ENCODE measurements around the gene SARS1. TPM values are rescaled to one million over a fixed set of nuclear protein-coding genes. Genes with fewer than 3 reads are reported as not detected.

The SARS1 gene
- total and polyA plus RNA-seq, 2 of the 13 experiments (the other 11 are each of a cell fraction or from before 2014, with no cell fraction given), result 103 to 134 TPM

DNA sequence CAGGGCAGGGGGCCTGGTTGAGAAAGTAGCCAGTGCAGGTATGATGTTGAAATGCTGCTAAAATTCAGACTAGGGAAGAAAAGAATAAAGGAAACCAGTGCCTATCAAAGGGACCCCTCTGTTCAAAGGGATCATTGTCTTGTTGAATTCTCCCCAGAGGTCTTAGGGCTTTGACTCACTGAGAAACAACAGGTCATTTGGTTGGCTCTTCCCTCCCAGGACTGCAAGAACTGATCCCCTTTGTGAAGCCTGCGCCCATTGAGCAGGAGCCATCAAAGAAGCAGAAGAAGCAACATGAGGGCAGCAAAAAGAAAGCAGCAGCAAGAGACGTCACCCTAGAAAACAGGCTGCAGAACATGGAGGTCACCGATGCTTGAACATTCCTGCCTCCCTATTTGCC, 23.8 kb downstream of the SARS1 start (continued):
- TF ChIP-seq, protein P1, sequence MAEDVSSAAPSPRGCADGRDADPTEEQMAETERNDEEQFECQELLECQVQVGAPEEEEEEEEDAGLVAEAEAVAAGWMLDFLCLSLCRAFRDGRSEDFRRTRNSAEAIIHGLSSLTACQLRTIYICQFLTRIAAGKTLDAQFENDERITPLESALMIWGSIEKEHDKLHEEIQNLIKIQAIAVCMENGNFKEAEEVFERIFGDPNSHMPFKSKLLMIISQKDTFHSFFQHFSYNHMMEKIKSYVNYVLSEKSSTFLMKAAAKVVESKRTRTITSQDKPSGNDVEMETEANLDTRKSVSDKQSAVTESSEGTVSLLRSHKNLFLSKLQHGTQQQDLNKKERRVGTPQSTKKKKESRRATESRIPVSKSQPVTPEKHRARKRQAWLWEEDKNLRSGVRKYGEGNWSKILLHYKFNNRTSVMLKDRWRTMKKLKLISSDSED (CRISPR knock-in tag; IDR thresholded peaks at IDR 0.05), result no peak
- TF ChIP-seq ZNF510 (CRISPR knock-in tag; IDR thresholded peaks at IDR 0.05; ENCODE audit: low read depth) (no peak), ZEB1 (IDR thresholded peaks at IDR 0.05; ENCODE audit: insufficient replicate concordance, low read depth) (no peak)

DNA sequence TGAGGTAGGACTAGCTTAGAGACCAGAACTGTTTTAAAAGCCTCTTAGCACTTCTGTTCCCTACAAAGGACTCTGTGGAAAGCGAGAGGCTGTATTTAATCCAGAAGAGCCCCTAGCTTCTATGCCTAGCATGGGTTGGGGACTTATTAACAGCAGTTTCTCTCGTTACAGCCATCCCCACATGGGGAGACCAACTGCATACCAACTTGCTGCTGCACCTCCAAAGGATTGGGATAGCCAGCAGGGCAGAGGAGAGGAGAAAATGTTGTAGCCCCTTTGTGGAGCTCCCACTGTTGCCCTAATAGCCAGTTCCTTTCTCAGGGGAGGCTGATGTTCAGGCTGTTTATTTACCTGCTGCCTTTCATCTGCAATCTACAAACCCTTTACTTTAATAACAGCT, 24.7 kb downstream of the SARS1 start:
- H3K4me2 ChIP-seq (ENCODE audit: low read depth, low read length), result no peak overlapping the region
- peaks cover 19 to 55% of the 10 kb centered on the region in 2 experiments for H3K36me3 ChIP-seq (replicated peaks in 1 of 2; ENCODE audit: control insufficient read depth in 1 of 2, insufficient read depth in 2 of 2, low read length in 2 of 2)
- CTCF ChIA-PET (ENCODE audit: low intra/inter-chr PET ratio, low total read pairs), result no interaction called here
- POLR2A ChIA-PET, result interaction anchor here (2.2 to 2.7 kb wide), 3 partner anchors 24 to 160 kb away, joined by 7 to 13 read pairs (median 11); partner anchors contain the start of genes SARS1 and SORT1
- H3K4me1 ChIP-seq (ENCODE audit: insufficient read depth, low read length), result peaks cover 38% of the 10 kb centered on the region
- no peaks in the 10 kb centered on the region for H3K9me3 ChIP-seq (ENCODE audit: low read length)
- H3K79me2 ChIP-seq (ENCODE audit: insufficient read depth, low read length), result no peaks in the 10 kb centered on the region
- TF ChIP-seq POLR2G (IDR thresholded peaks at IDR 0.05; ENCODE audit: low read depth, low read length), result 0 out of 2 replicates have a peak, but pooled peaks have one; percentile 11
- TF ChIP-seq, protein P2, sequence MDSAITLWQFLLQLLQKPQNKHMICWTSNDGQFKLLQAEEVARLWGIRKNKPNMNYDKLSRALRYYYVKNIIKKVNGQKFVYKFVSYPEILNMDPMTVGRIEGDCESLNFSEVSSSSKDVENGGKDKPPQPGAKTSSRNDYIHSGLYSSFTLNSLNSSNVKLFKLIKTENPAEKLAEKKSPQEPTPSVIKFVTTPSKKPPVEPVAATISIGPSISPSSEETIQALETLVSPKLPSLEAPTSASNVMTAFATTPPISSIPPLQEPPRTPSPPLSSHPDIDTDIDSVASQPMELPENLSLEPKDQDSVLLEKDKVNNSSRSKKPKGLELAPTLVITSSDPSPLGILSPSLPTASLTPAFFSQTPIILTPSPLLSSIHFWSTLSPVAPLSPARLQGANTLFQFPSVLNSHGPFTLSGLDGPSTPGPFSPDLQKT (CRISPR knock-in tag; IDR thresholded peaks at IDR 0.05; ENCODE audit: borderline replicate concordance), result no peak
- H3K4me3 ChIP-seq (replicated peaks in 1 of 3; ENCODE audit: insufficient read depth in 1 of 3, low read depth in 2 of 3, low read length in 3 of 3), result no peak overlapping the region
- DNase-seq (ENCODE audit: low spot score), result no peak
- no peak overlapping the region for H3K27ac ChIP-seq (ENCODE audit: extremely low read length, insufficient read depth, low read length)
- 0 out of 5 replicates have a peak, but pooled peaks cover 0 to 3% of the 10 kb centered on the region in 2 experiments for H3K27me3 ChIP-seq (ENCODE audit: control insufficient read depth in 1 of 2, insufficient read depth in 2 of 2, low read length in 2 of 2)
- intact Hi-C loops (cut with micrococcal nuclease; ENCODE audit: unreplicated experiment), result loop anchor here (5.0 kb wide), 1 partner anchor 36 kb away; no protein-coding TSS in a partner anchor
- BruUV-seq (replicated peaks), result TSS peak; percentile 29
- in situ Hi-C loops (cut with HindIII; ENCODE audit: extremely low pct_ligation_motif_present, low pct_unique_long_range_greater_than_20kb), result no loop called here
- H2AFZ ChIP-seq (ENCODE audit: low read length), result no peak overlapping the region
- no peak for FAIRE-seq
- H4K20me1 ChIP-seq (ENCODE audit: insufficient read depth, low read length), result no peaks in the 10 kb centered on the region; the same call in 1 of the 2 replicates
- 100% methylated on average over 1 of the region's 2 CpGs for WGBS (ENCODE audit: low lambda C conversion rate)
- no peak for ATAC-seq
- H3K9ac ChIP-seq (ENCODE audit: insufficient read depth, low read depth, low read length), result no peak overlapping the region

Data from HepG2 (cell line).